Panc1 (cell line): ENCODE measurements around the gene SYNGR2.

Source experiments
- CTCF ChIP-seq: fragments of 450-650 bp; IDR thresholded peaks from 2 replicates; pipeline ENCODE4 v1.5.1; 2017; ENCODE audit warnings: mild to moderate bottlenecking
- POLR2AphosphoS5 ChIP-seq: IDR thresholded peaks from 2 replicates; pipeline ENCODE4 v1.6.1; 2012; ENCODE audit warnings: mild to moderate bottlenecking, low read depth, low read length, moderate library complexity
- REST ChIP-seq, 2 experiments: IDR thresholded peaks; 2 replicates each; pipeline ENCODE4 v1.6.1; 2011 to 2012; ENCODE audit warnings: low read depth in 2 of 2, control low read depth in 1 of 2, low read length in 1 of 2, mild to moderate bottlenecking in 1 of 2, moderate library complexity in 1 of 2; ENCODE audit not compliant: insufficient read depth in 1 of 2

- TF ChIP-seq CTCF: no peak
- no peak for TF ChIP-seq REST (IDR thresholded peaks at IDR 0.05; ENCODE audit: insufficient read depth in 1 of 2, low read depth in 2 of 2, low read length in 1 of 2)
- TF ChIP-seq POLR2AphosphoS5: no peak
Measured at GRCh38 chr17:78146881-78147280, 21.5 kb upstream of the SYNGR2 start.
